IMR-90 (cell line): ENCODE results near the gene ANKRD13A. TPM values are rescaled to one million over a fixed set of nuclear protein-coding genes. Genes with fewer than 3 reads are reported as not detected.

Experiments used
- ATAC-seq: fragments of 200-7000 bp; cut with Tn5 transposase; 2 replicates; pipeline ENCODE4 v1.9.1; 2020; ENCODE audit warnings: low read depth, mild to moderate bottlenecking, moderate library complexity
- BruUV-seq: library from RNA; stranded (reverse); fragments of 400-500 nt; replicated peaks from 2 replicates; lab custom pipeline; 2021; lab: Mats Ljungman, UMichigan
- CTCF ChIA-PET: fragments of 300-600 bp; formaldehyde crosslinking; extraction: SDS; loops from one replicate; lab custom pipeline; 2021; ENCODE audit warnings: antibody characterized with exemption; lab: Yijun Ruan, JAX
- POLR2A ChIA-PET: fragments of 300-600 bp; sonication (Branson Sonifier 250); formaldehyde crosslinking; loops from one replicate; lab custom pipeline; 2022; ENCODE audit warnings: antibody characterized with exemption; ENCODE audit not compliant: unreplicated experiment; lab: Charles Lee
- DNase-seq: peaks from one replicate; pipeline ENCODE4 v3.0.0; 2013
- H2AFZ ChIP-seq: replicated peaks from 2 replicates; pipeline ENCODE3; 2013; ENCODE audit warnings: low read length, mild to moderate bottlenecking; ENCODE audit not compliant: poor library complexity
- H2AK5ac ChIP-seq: 2 replicates; pipeline ENCODE4 v1.6.1; 2013; ENCODE audit warnings: low read depth, low read length, inconsistent platforms
- H2AK9ac ChIP-seq: replicated peaks from 2 replicates; pipeline ENCODE3; 2013; ENCODE audit warnings: mild to moderate bottlenecking, low read depth, low read length, moderate library complexity; ENCODE audit not compliant: poor library complexity
- H2BK120ac ChIP-seq: 2 replicates; pipeline ENCODE4 v1.6.1; 2013; ENCODE audit warnings: low read depth, low read length, inconsistent platforms
- H2BK15ac ChIP-seq: 3 replicates; pipeline ENCODE4 v1.6.1; 2013; ENCODE audit warnings: low read depth, low read length, inconsistent platforms
- H2BK20ac ChIP-seq: 2 replicates; pipeline ENCODE4 v1.6.1; 2013; ENCODE audit warnings: low read depth, mild to moderate bottlenecking, inconsistent platforms, low read length, moderate library complexity
- H2BK5ac ChIP-seq: 2 replicates; pipeline ENCODE4 v1.6.1; 2013; ENCODE audit warnings: mild to moderate bottlenecking, low read depth, low read length, inconsistent platforms; ENCODE audit not compliant: poor library complexity, severe bottlenecking
- H3K14ac ChIP-seq: replicated peaks from 2 replicates; pipeline ENCODE4 v1.6.1; 2013; ENCODE audit warnings: low read depth, low read length, inconsistent platforms
- H3K18ac ChIP-seq: 2 replicates; pipeline ENCODE4 v1.6.1; 2013; ENCODE audit warnings: low read depth, low read length, control low read depth
- H3K23ac ChIP-seq: 2 replicates; pipeline ENCODE4 v1.6.1; 2013; ENCODE audit warnings: low read depth, low read length, inconsistent platforms
- H3K27ac ChIP-seq: 2 replicates; pipeline ENCODE4 v1.5.1; 2013; ENCODE audit warnings: mild to moderate bottlenecking, control low read depth, low read length; ENCODE audit not compliant: insufficient read depth
- H3K27me3 ChIP-seq: 2 replicates; pipeline ENCODE4 v1.6.1; 2013; ENCODE audit warnings: low read length; ENCODE audit not compliant: control insufficient read depth, insufficient read depth
- H3K36me3 ChIP-seq: 2 replicates; pipeline ENCODE4 v1.6.1; 2013; ENCODE audit warnings: low read length, mixed read lengths; ENCODE audit not compliant: control insufficient read depth, insufficient read depth
- H3K4ac ChIP-seq: 2 replicates; pipeline ENCODE4 v1.6.1; 2013; ENCODE audit warnings: low read depth, low read length, inconsistent platforms
- H3K4me1 ChIP-seq: 2 replicates; pipeline ENCODE4 v1.6.1; 2013; ENCODE audit warnings: low read length, mixed read lengths; ENCODE audit not compliant: control insufficient read depth, insufficient read depth
- H3K4me2 ChIP-seq: 2 replicates; pipeline ENCODE4 v1.6.1; 2013; ENCODE audit warnings: low read depth, mild to moderate bottlenecking, control low read depth, low read length, moderate library complexity
- H3K4me3 ChIP-seq: 2 replicates; pipeline ENCODE4 v1.5.1; 2013; ENCODE audit warnings: low read depth, mild to moderate bottlenecking, control low read depth, low read length, moderate library complexity; ENCODE audit not compliant: insufficient read depth
- H3K56ac ChIP-seq: 2 replicates; pipeline ENCODE4 v1.6.1; 2013; ENCODE audit warnings: low read length, inconsistent platforms; ENCODE audit not compliant: insufficient read depth; ENCODE audit errors: extremely low read depth
- H3K79me1 ChIP-seq, 2 experiments: 2 replicates each; pipeline ENCODE4 v1.6.1; 2013; ENCODE audit warnings: low read length in 2 of 2, inconsistent platforms in 1 of 2, low read depth in 1 of 2
- H3K9ac ChIP-seq: 2 replicates; pipeline ENCODE4 v1.6.1; 2013; ENCODE audit warnings: low read depth, low read length, control low read depth
- H3K9me1 ChIP-seq: 2 replicates; pipeline ENCODE4 v1.6.1; 2013; ENCODE audit warnings: low read length, inconsistent platforms; ENCODE audit not compliant: insufficient read depth
- H3K9me3 ChIP-seq: 2 replicates; pipeline ENCODE4 v1.6.1; 2013; ENCODE audit warnings: low read length; ENCODE audit not compliant: control insufficient read depth, insufficient read depth
- H4K20me1 ChIP-seq: 2 replicates; pipeline ENCODE4 v1.6.1; 2013; ENCODE audit warnings: low read length, inconsistent platforms; ENCODE audit not compliant: insufficient read depth
- H4K5ac ChIP-seq: 2 replicates; pipeline ENCODE4 v1.6.1; 2013; ENCODE audit warnings: mild to moderate bottlenecking, low read depth, low read length, control low read depth
- H4K8ac ChIP-seq, 2 experiments: 2 replicates each; pipeline ENCODE4 v1.6.1; 2013; ENCODE audit warnings: low read depth in 2 of 2, low read length in 2 of 2, control low read depth in 1 of 2, inconsistent platforms in 1 of 2
- H4K91ac ChIP-seq: 2 replicates; pipeline ENCODE4 v1.6.1; 2013; ENCODE audit warnings: low read depth, low read length, inconsistent platforms; ENCODE audit not compliant: insufficient read depth
- CEBPB ChIP-seq: IDR thresholded peaks from 2 replicates; pipeline ENCODE4 v1.6.1; 2012; ENCODE audit warnings: low read depth, low read length, improper control_type of control experiment
- CHD1 ChIP-seq: IDR thresholded peaks from 2 replicates; pipeline ENCODE4 v1.6.1; 2012; ENCODE audit warnings: low read depth, low read length, improper control_type of control experiment
- FOS ChIP-seq: fragments of 150-350 bp; IDR thresholded peaks from 2 replicates; pipeline ENCODE4 v1.6.1; 2016; ENCODE audit warnings: low read depth, low read length
- MAFK ChIP-seq: IDR thresholded peaks from 2 replicates; pipeline ENCODE4 v1.6.1; 2012; ENCODE audit warnings: low read depth, low read length, improper control_type of control experiment
- MAZ ChIP-seq: IDR thresholded peaks from 2 replicates; pipeline ENCODE4 v1.6.1; 2012; ENCODE audit warnings: low read depth, mild to moderate bottlenecking, low read length, improper control_type of control experiment, moderate library complexity, borderline replicate concordance
- MXI1 ChIP-seq: IDR thresholded peaks from 2 replicates; pipeline ENCODE4 v1.6.1; 2012; ENCODE audit warnings: low read depth, mild to moderate bottlenecking, low read length, moderate library complexity, borderline replicate concordance
- NFE2L2 ChIP-seq: fragments of 150-350 bp; IDR thresholded peaks from 2 replicates; pipeline ENCODE4 v1.6.1; 2016; ENCODE audit warnings: low read depth, mild to moderate bottlenecking, low read length
- POLR2A ChIP-seq: IDR thresholded peaks from 2 replicates; pipeline ENCODE4 v1.6.1; 2012; ENCODE audit warnings: mild to moderate bottlenecking, low read depth, low read length
- RAD21 ChIP-seq: IDR thresholded peaks from 2 replicates; pipeline ENCODE4 v1.6.1; 2012; ENCODE audit warnings: low read length, improper control_type of control experiment
- RCOR1 ChIP-seq: IDR thresholded peaks from 2 replicates; pipeline ENCODE4 v1.6.1; 2012; ENCODE audit warnings: mild to moderate bottlenecking, low read length, improper control_type of control experiment; ENCODE audit not compliant: insufficient replicate concordance
- SMC3 ChIP-seq: fragments of 150-350 bp; IDR thresholded peaks from 2 replicates; pipeline ENCODE4 v1.6.1; 2016; ENCODE audit warnings: low read depth, mild to moderate bottlenecking, antibody characterized with exemption, low read length, moderate library complexity
- WGBS, 2 experiments: methylation state at CpG; one replicate each; pipeline versions ENCODE4 v1.1.5 to v1.1.7; 2013; ENCODE audit warnings: missing lambda C conversion rate in 2 of 2; ENCODE audit not compliant: insufficient read length in 1 of 2; ENCODE audit errors: extremely low coverage in 2 of 2; 5-methylcytosine and 5-hydroxymethylcytosine counted together
- dilution Hi-C: fragments of 300-500 bp; cut with HindIII; formaldehyde crosslinking; loops from one replicate; pipeline ENCODE4 v1.14.3; 2018; ENCODE audit warnings: low sequenced_read_pairs; ENCODE audit not compliant: unreplicated experiment
- in situ Hi-C: fragments of 300-500 bp; cut with MboI; formaldehyde crosslinking; loops from 3 replicates; pipeline ENCODE4 v1.14.3; 2019; ENCODE audit warnings: low sequenced_read_pairs, inconsistent platforms, mixed read lengths
- intact Hi-C: fragments of 100-400 bp; cut with micrococcal nuclease; formaldehyde crosslinking; loops from 2 replicates; pipeline ENCODE4 v1.10.0; 2022
- polyA plus RNA-seq, 3 experiments: library from polyadenylated mRNA; depleted of rRNA; stranded (reverse); fragments of >200 nt; gene quantifications; 2 replicates each; pipeline ENCODE4 v1.2.3, GENCODE V29; 2012; ENCODE audit warnings: low replicate concordance in 1 of 3
- total RNA-seq: library from RNA; depleted of rRNA; stranded (reverse); fragments of >200 nt; gene quantifications from 2 replicates; pipeline ENCODE4 v1.2.3, GENCODE V29; 2012
- TF ChIP-seq, protein P1 (sequence below): fragments of 150-350 bp; IDR thresholded peaks from 2 replicates; pipeline ENCODE4 v1.6.1; 2016; ENCODE audit warnings: low read depth, mild to moderate bottlenecking, low read length, moderate library complexity, borderline replicate concordance
- TF ChIP-seq, protein P2 (sequence below): conservative IDR thresholded peaks from 2 replicates; pipeline ENCODE4 v1.5.1; 2012; ENCODE audit warnings: mild to moderate bottlenecking, low read depth, low read length, improper control_type of control experiment
- TF ChIP-seq, protein P3 (sequence below): fragments of 150-350 bp; IDR thresholded peaks from 2 replicates; pipeline ENCODE4 v1.6.1; 2017; ENCODE audit warnings: mild to moderate bottlenecking, antibody characterized with exemption, low read length, low read depth

Gene ANKRD13A
- total and polyA plus RNA-seq, 2 of the 4 experiments (the other 2 are of a cell fraction) = 299 to 449 TPM

DNA sequence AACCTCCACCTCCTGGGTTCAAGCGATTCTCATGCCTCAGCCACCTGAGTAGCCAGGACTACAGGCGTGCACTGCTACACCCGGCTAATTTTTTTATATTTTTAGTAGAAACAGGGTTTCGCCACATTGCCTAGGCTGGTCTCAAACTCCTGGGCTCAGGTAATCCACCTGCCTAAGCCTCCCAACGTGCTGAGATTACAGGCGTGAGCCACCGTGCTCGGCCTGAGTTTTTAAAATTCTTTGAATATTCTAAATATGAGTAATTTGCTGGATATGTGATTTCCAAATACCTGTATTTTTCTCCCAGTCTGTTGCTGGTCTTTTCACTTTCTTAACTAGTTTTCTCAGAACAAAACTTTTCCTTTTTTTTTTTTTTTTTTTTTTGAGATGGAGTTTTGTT, 30.4 kb upstream of the ANKRD13A start:
- 100% methylated on average over 1 of the region's 8 CpGs; no CpG with 5 or more reads in 1 of the 2 experiments for WGBS, 2 experiments
- H3K23ac ChIP-seq = no peak overlapping the region

More for the DNA sequence above, 30.4 kb upstream of the ANKRD13A start:
- peaks cover 37% of the 10 kb centered on the region for H3K36me3 ChIP-seq
- TF ChIP-seq NFE2L2 (no peak), MAFK (no peak), MAZ (no peak), POLR2A (no peak), RCOR1 (no peak), CEBPB (no peak), MXI1 (no peak), SMC3 (no peak), FOS (no peak), RAD21 (no peak), CHD1 (no peak)
- TF ChIP-seq, protein P1, sequence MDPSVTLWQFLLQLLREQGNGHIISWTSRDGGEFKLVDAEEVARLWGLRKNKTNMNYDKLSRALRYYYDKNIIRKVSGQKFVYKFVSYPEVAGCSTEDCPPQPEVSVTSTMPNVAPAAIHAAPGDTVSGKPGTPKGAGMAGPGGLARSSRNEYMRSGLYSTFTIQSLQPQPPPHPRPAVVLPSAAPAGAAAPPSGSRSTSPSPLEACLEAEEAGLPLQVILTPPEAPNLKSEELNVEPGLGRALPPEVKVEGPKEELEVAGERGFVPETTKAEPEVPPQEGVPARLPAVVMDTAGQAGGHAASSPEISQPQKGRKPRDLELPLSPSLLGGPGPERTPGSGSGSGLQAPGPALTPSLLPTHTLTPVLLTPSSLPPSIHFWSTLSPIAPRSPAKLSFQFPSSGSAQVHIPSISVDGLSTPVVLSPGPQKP = no peak
- TF ChIP-seq, protein P2, sequence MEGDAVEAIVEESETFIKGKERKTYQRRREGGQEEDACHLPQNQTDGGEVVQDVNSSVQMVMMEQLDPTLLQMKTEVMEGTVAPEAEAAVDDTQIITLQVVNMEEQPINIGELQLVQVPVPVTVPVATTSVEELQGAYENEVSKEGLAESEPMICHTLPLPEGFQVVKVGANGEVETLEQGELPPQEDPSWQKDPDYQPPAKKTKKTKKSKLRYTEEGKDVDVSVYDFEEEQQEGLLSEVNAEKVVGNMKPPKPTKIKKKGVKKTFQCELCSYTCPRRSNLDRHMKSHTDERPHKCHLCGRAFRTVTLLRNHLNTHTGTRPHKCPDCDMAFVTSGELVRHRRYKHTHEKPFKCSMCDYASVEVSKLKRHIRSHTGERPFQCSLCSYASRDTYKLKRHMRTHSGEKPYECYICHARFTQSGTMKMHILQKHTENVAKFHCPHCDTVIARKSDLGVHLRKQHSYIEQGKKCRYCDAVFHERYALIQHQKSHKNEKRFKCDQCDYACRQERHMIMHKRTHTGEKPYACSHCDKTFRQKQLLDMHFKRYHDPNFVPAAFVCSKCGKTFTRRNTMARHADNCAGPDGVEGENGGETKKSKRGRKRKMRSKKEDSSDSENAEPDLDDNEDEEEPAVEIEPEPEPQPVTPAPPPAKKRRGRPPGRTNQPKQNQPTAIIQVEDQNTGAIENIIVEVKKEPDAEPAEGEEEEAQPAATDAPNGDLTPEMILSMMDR = no peak
- TF ChIP-seq, protein P3, sequence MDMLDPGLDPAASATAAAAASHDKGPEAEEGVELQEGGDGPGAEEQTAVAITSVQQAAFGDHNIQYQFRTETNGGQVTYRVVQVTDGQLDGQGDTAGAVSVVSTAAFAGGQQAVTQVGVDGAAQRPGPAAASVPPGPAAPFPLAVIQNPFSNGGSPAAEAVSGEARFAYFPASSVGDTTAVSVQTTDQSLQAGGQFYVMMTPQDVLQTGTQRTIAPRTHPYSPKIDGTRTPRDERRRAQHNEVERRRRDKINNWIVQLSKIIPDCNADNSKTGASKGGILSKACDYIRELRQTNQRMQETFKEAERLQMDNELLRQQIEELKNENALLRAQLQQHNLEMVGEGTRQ = no peak
- no peak overlapping the region for H3K9ac ChIP-seq
- no peaks in the 10 kb centered on the region for H3K27me3 ChIP-seq
- no peak overlapping the region for H2BK120ac ChIP-seq
- no peak overlapping the region for H3K4ac ChIP-seq
- H3K27ac ChIP-seq = no peak overlapping the region
- BruUV-seq = no TSS peak
- H4K20me1 ChIP-seq = no peaks in the 10 kb centered on the region
- no peak overlapping the region for H2BK20ac ChIP-seq
- H2BK5ac ChIP-seq = no peak overlapping the region
- no peak overlapping the region for H3K18ac ChIP-seq
- DNase-seq = no peak
- no peaks in the 10 kb centered on the region for H3K4me1 ChIP-seq
- intact Hi-C loops (no loop called here), in situ Hi-C loops (no loop called here), dilution Hi-C loops (no loop called here)
- no peak overlapping the region for H3K56ac ChIP-seq
- no peak overlapping the region for H4K91ac ChIP-seq
- H3K9me1 ChIP-seq = peaks cover 4% of the 10 kb centered on the region
- H4K8ac ChIP-seq = no peak overlapping the region
- no peak overlapping the region for H3K4me2 ChIP-seq
- H2AK5ac ChIP-seq = no peak overlapping the region
- H3K14ac ChIP-seq = no peak overlapping the region
- peaks cover 6 to 17% of the 10 kb centered on the region in 2 experiments for H3K79me1 ChIP-seq
- no peaks in the 10 kb centered on the region for H3K9me3 ChIP-seq
- ChIA-PET CTCF (interaction anchor here (0.8 kb wide), 1 partner anchor 124 kb away, joined by 3 read pairs; no protein-coding TSS in a partner anchor), POLR2A (no interaction called here)
- H2AFZ ChIP-seq = no peak overlapping the region
- no peak overlapping the region for H3K4me3 ChIP-seq
- no peak for ATAC-seq
- H2AK9ac ChIP-seq = no peak overlapping the region
- H2BK15ac ChIP-seq = no peak overlapping the region
- H4K5ac ChIP-seq = no peak overlapping the region
